H9 (cell line): Measurements from ENCODE around the gene NUP35. TPM values are rescaled to one million over a fixed set of nuclear protein-coding genes. Genes with fewer than 3 reads are reported as not detected.

Source experiments
- DNase-seq: peaks from one replicate; pipeline ENCODE4 v3.0.0-alpha.2; 2017
- H2AFZ ChIP-seq: one replicate; pipeline ENCODE4 v1.6.1; 2013; ENCODE audit warnings: mild to moderate bottlenecking, low read length, control low read depth, moderate library complexity
- H2AK5ac ChIP-seq: 2 replicates; pipeline ENCODE4 v1.6.1; 2013; ENCODE audit warnings: low read length, control low read depth, mixed read lengths; ENCODE audit not compliant: insufficient read length
- H2BK120ac ChIP-seq: one replicate; pipeline ENCODE4 v1.6.1; 2013; ENCODE audit warnings: low read depth, mild to moderate bottlenecking, low read length, control low read depth, inconsistent platforms; ENCODE audit not compliant: poor library complexity, severe bottlenecking
- H2BK12ac ChIP-seq: 2 replicates; pipeline ENCODE4 v1.6.1; 2013; ENCODE audit warnings: low read length, control low read depth, mixed read lengths, low read depth; ENCODE audit not compliant: insufficient read length
- H2BK15ac ChIP-seq: 2 replicates; pipeline ENCODE4 v1.6.1; 2013; ENCODE audit warnings: low read depth, low read length, control low read depth
- H2BK20ac ChIP-seq: one replicate; pipeline ENCODE4 v1.6.1; 2013; ENCODE audit warnings: low read depth, mild to moderate bottlenecking, low read length, control low read depth, inconsistent platforms; ENCODE audit not compliant: poor library complexity, severe bottlenecking
- H2BK5ac ChIP-seq: 2 replicates; pipeline ENCODE4 v1.6.1; 2013; ENCODE audit warnings: low read length, control low read depth, mixed read lengths; ENCODE audit not compliant: insufficient read length
- H3K14ac ChIP-seq: 2 replicates; pipeline ENCODE4 v1.6.1; 2013; ENCODE audit warnings: low read length, control low read depth; ENCODE audit not compliant: insufficient read depth
- H3K18ac ChIP-seq: 2 replicates; pipeline ENCODE4 v1.6.1; 2013; ENCODE audit warnings: low read depth, mild to moderate bottlenecking, mixed read lengths, low read length, control low read depth; ENCODE audit not compliant: insufficient read length
- H3K23ac ChIP-seq: 2 replicates; pipeline ENCODE4 v1.6.1; 2013; ENCODE audit warnings: low read length, control low read depth, mixed read lengths, low read depth; ENCODE audit not compliant: insufficient read length
- H3K23me2 ChIP-seq: 2 replicates; pipeline ENCODE4 v1.6.1; 2013; ENCODE audit warnings: low read depth, mild to moderate bottlenecking, mixed read lengths, low read length, control low read depth; ENCODE audit not compliant: insufficient read length, poor library complexity, severe bottlenecking
- H3K27ac ChIP-seq: 2 replicates; pipeline ENCODE4 v1.5.1; 2013; ENCODE audit warnings: low read length, control low read depth, mixed read lengths, low read depth; ENCODE audit not compliant: insufficient read length
- H3K27me3 ChIP-seq: 2 replicates; pipeline ENCODE4 v1.6.1; 2013; ENCODE audit warnings: low read length, control low read depth, inconsistent platforms; ENCODE audit not compliant: insufficient read depth
- H3K4ac ChIP-seq: 2 replicates; pipeline ENCODE4 v1.6.1; 2013; ENCODE audit warnings: low read depth, mild to moderate bottlenecking, control low read depth, inconsistent platforms, low read length, moderate library complexity
- H3K4me1 ChIP-seq: 2 replicates; pipeline ENCODE4 v1.6.1; 2013; ENCODE audit warnings: low read length, control low read depth, inconsistent platforms; ENCODE audit not compliant: insufficient read depth
- H3K4me2 ChIP-seq: 2 replicates; pipeline ENCODE4 v1.6.1; 2013; ENCODE audit warnings: low read length, control low read depth, mixed read lengths; ENCODE audit not compliant: insufficient read length, insufficient read depth
- H3K56ac ChIP-seq: 2 replicates; pipeline ENCODE4 v1.6.1; 2013; ENCODE audit warnings: low read depth, mild to moderate bottlenecking, mixed read lengths, low read length, control low read depth; ENCODE audit not compliant: insufficient read length
- H3K79me1 ChIP-seq: 2 replicates; pipeline ENCODE4 v1.6.1; 2013; ENCODE audit warnings: low read depth, mild to moderate bottlenecking, moderate library complexity, low read length, control low read depth, inconsistent platforms; ENCODE audit not compliant: insufficient read depth, poor library complexity, severe bottlenecking
- H3K79me2 ChIP-seq: 2 replicates; pipeline ENCODE4 v1.6.1; 2013; ENCODE audit warnings: low read length, control low read depth, inconsistent platforms; ENCODE audit not compliant: insufficient read depth
- H3K9ac ChIP-seq: 2 replicates; pipeline ENCODE4 v1.6.1; 2013; ENCODE audit warnings: low read length, control low read depth, mixed read lengths; ENCODE audit not compliant: insufficient read length; ENCODE audit errors: extremely low read depth
- H3K9me3 ChIP-seq: one replicate; pipeline ENCODE4 v1.6.1; 2013; ENCODE audit warnings: low read depth, low read length, inconsistent platforms; ENCODE audit not compliant: control insufficient read depth
- H3T11ph ChIP-seq: one replicate; pipeline ENCODE4 v1.6.1; 2013; ENCODE audit warnings: mild to moderate bottlenecking, low read length, control low read depth, inconsistent platforms
- H4K20me1 ChIP-seq: one replicate; pipeline ENCODE4 v1.6.1; 2013; ENCODE audit not compliant: control insufficient read depth, insufficient read length, insufficient read depth
- H4K5ac ChIP-seq: 2 replicates; pipeline ENCODE4 v1.6.1; 2013; ENCODE audit warnings: low read depth, mild to moderate bottlenecking, mixed read lengths, low read length, control low read depth; ENCODE audit not compliant: insufficient read length
- H4K8ac ChIP-seq: replicated peaks from 2 replicates; pipeline ENCODE4 v1.6.1; 2013; ENCODE audit warnings: low read length, control low read depth, mixed read lengths, low read depth; ENCODE audit not compliant: insufficient read length
- H4K91ac ChIP-seq: 2 replicates; pipeline ENCODE4 v1.6.1; 2013; ENCODE audit warnings: low read depth, mild to moderate bottlenecking, moderate library complexity, mixed read lengths, low read length, control low read depth; ENCODE audit not compliant: insufficient read length
- H3K27ac Mint-ChIP-seq, 3 experiments: 2 replicates in 2 of 3; 3 replicates in 1 of 3; pipeline ENCODE4 v1.8.0; 2020 to 2021; ENCODE audit warnings: mixed read lengths in 3 of 3, mild to moderate bottlenecking in 1 of 3, moderate library complexity in 1 of 3
- H3K27me3 Mint-ChIP-seq: 2 replicates; pipeline ENCODE4 v1.8.0; 2021; ENCODE audit warnings: low read depth, mild to moderate bottlenecking, moderate library complexity, mixed read lengths
- H3K36me3 Mint-ChIP-seq, 3 experiments: 2 replicates in 2 of 3; 3 replicates in 1 of 3; pipeline ENCODE4 v1.8.0; 2020 to 2021; ENCODE audit warnings: low read depth in 3 of 3, mixed read lengths in 3 of 3; ENCODE audit not compliant: insufficient read depth in 1 of 3
- H3K4me1 Mint-ChIP-seq, 2 experiments: 2 replicates each; pipeline ENCODE4 v1.8.0; 2020; ENCODE audit warnings: mixed read lengths in 2 of 2
- H3K4me3 Mint-ChIP-seq, 2 experiments: 2 replicates in 1 of 2; 3 replicates in 1 of 2; pipeline ENCODE4 v1.8.0; 2020 to 2021; ENCODE audit warnings: mild to moderate bottlenecking in 2 of 2, mixed read lengths in 2 of 2, moderate library complexity in 1 of 2
- H3K9me3 Mint-ChIP-seq, 2 experiments: 2 replicates in 1 of 2; 3 replicates in 1 of 2; pipeline ENCODE4 v1.8.0; 2020; ENCODE audit warnings: mild to moderate bottlenecking in 2 of 2, mixed read lengths in 2 of 2, moderate library complexity in 1 of 2
- WGBS: extraction: QIAGEN DNeasy Blood & Tissue Kit; methylation state at CpG from one replicate; pipeline ENCODE4 v1.1.7; 2013; ENCODE audit warnings: missing lambda C conversion rate, low lambda C conversion rate, mixed read lengths; ENCODE audit not compliant: insufficient read length; ENCODE audit errors: extremely low coverage; 5-methylcytosine and 5-hydroxymethylcytosine counted together
- total RNA-seq: library from RNA; stranded (reverse); gene quantifications from 2 replicates; pipeline ENCODE4 v1.2.1, GENCODE V29; 2021
- TF ChIP-seq, protein P1 (sequence below): fragments of 200-600 bp; sonication (generic); conservative IDR thresholded peaks from 3 replicates; pipeline ENCODE4 v1.8.0; 2021; ENCODE audit warnings: antibody characterized with exemption, mild to moderate bottlenecking

NUP35 gene
- total RNA-seq, 1 experiment from 2014 or later: 53.6 TPM

DNA sequence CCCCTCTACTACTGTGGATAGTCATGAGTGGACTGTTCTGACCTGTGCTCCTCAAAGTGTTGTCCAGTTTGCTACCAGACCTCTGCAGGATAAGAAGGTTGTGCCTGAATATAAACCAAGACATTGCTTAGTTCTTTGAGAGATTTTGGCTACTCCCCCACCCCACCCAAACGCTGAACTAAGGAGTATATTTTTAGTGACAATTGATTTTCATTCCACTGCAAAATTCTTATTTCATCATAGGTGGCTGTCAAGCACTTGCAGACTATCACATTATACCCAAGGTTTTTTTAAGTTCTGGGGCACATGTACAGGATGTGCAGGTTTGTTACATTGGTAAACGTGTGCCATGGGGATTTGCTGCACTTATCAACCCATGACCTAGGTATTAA, 32.3 kb upstream of the NUP35 start:
- no peak overlapping the region for H3T11ph ChIP-seq
- H3K23ac ChIP-seq: no peak overlapping the region
- H2BK12ac ChIP-seq: no peak overlapping the region
- H2AFZ ChIP-seq: no peak overlapping the region
- H3K18ac ChIP-seq: no peak overlapping the region
- Mint-ChIP-seq H3K36me3 (peaks cover 0 to 2% (median 0%) of the 10 kb centered on the region in 3 experiments; a peak in 2 of 7 replicates), H3K27me3 (no peaks in the 10 kb centered on the region), H3K9me3 (no peaks in the 10 kb centered on the region), H3K4me3 (no peak overlapping the region), H3K4me1 (peaks cover 11 to 12% of the 10 kb centered on the region in 2 experiments), H3K27ac (no peak overlapping the region)
- H3K27ac ChIP-seq: no peak overlapping the region
- H2BK20ac ChIP-seq: no peak overlapping the region
- H3K23me2 ChIP-seq: no peaks in the 10 kb centered on the region
- no peaks in the 10 kb centered on the region; the same call in 1 of the 2 replicates for H3K4me1 ChIP-seq
- no peak overlapping the region for H3K14ac ChIP-seq
- no peaks in the 10 kb centered on the region for H3K9me3 ChIP-seq
- no peaks in the 10 kb centered on the region for H4K20me1 ChIP-seq
- no peak overlapping the region for H3K9ac ChIP-seq
- no peak overlapping the region for H4K91ac ChIP-seq
- H3K27me3 ChIP-seq: no peaks in the 10 kb centered on the region
- H3K4ac ChIP-seq: no peak overlapping the region
- no peak overlapping the region for H2BK5ac ChIP-seq
- no peak overlapping the region for H3K4me2 ChIP-seq
- H3K79me1 ChIP-seq: no peaks in the 10 kb centered on the region
- H2AK5ac ChIP-seq: no peak overlapping the region
- H4K8ac ChIP-seq: no peak overlapping the region
- no peak overlapping the region for H2BK15ac ChIP-seq
- whole genome bisulfite sequencing: no CpG with 5 or more reads among the region's 2 CpGs
- TF ChIP-seq, protein P1, sequence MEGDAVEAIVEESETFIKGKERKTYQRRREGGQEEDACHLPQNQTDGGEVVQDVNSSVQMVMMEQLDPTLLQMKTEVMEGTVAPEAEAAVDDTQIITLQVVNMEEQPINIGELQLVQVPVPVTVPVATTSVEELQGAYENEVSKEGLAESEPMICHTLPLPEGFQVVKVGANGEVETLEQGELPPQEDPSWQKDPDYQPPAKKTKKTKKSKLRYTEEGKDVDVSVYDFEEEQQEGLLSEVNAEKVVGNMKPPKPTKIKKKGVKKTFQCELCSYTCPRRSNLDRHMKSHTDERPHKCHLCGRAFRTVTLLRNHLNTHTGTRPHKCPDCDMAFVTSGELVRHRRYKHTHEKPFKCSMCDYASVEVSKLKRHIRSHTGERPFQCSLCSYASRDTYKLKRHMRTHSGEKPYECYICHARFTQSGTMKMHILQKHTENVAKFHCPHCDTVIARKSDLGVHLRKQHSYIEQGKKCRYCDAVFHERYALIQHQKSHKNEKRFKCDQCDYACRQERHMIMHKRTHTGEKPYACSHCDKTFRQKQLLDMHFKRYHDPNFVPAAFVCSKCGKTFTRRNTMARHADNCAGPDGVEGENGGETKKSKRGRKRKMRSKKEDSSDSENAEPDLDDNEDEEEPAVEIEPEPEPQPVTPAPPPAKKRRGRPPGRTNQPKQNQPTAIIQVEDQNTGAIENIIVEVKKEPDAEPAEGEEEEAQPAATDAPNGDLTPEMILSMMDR: no peak
- no peaks in the 10 kb centered on the region for H3K79me2 ChIP-seq
- no peak overlapping the region for H3K56ac ChIP-seq
- DNase-seq: no peak
- no peak overlapping the region for H4K5ac ChIP-seq
- H2BK120ac ChIP-seq: no peak overlapping the region
